ENCODE data around the gene ABCB6. TPM values are rescaled to one million over a fixed set of nuclear protein-coding genes. Genes with fewer than 3 reads are reported as not detected.

Gene ABCB6
- total RNA-seq, 1 experiment from 2014 or later: 14.3 TPM

GRCh38 chr2:219199470-219200211, 19.1 kb downstream of the ABCB6 start:
- H2AFZ ChIP-seq (ENCODE audit: low read length): no peak overlapping the region
- DNase-seq: peak; percentile 16
- H3K9ac ChIP-seq (ENCODE audit: low read length): no peak overlapping the region
- H3K36me3 ChIP-seq (ENCODE audit: insufficient read depth, low read length): no peaks in the 10 kb centered on the region; the same call in 1 of the 2 replicates
- H3K27ac ChIP-seq (ENCODE audit: low read length): no peak overlapping the region
- H3K27me3 ChIP-seq (ENCODE audit: low read length): no peaks in the 10 kb centered on the region
- no peak overlapping the region for H3K4me3 ChIP-seq (ENCODE audit: low read length)
- H3K79me2 ChIP-seq (ENCODE audit: low read length): no peaks in the 10 kb centered on the region
- H3K9me3 ChIP-seq (ENCODE audit: low read length): peaks cover 3% of the 10 kb centered on the region
- H3K9me2 ChIP-seq (replicated peaks; ENCODE audit: insufficient read depth, low read length): no peaks in the 10 kb centered on the region
- no peaks in the 10 kb centered on the region for H4K20me1 ChIP-seq (ENCODE audit: insufficient read depth, low read depth, low read length)
- no peaks in the 10 kb centered on the region for H3K4me1 ChIP-seq (ENCODE audit: low read length)
- H3K4me2 ChIP-seq (ENCODE audit: low read depth, low read length, poor library complexity, severe bottlenecking): no peak overlapping the region

- no peak overlapping the region for H3K4me2 ChIP-seq (ENCODE audit: low read depth, low read length, poor library complexity, severe bottlenecking)
- H2AFZ ChIP-seq (ENCODE audit: low read length): no peak overlapping the region
- no peaks in the 10 kb centered on the region for H3K36me3 ChIP-seq (ENCODE audit: insufficient read depth, low read length)
Measured at GRCh38 chr2:219198974-219199373, 19.8 kb downstream of the ABCB6 start.

DNA sequence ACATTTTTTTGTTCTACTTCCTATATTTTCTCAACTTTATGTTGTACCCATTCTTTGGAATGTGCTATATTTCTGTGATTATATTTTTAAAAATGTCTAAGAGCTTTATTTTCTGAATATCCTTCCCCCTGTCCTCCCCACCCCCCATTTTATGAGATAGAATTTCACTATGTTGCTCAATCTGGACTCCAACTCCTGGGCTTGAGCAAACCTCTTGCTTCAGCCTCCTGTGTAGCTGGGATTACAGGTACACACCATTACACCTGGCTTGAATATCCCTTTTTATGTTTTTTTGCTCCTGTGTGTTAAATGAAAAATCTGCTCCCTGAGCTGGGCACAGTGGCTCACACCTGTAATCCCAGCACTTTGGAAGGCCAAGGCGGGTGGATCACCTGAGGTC, 21.4 kb downstream of the ABCB6 start:
- H3K4me2 ChIP-seq (ENCODE audit: low read depth, low read length, poor library complexity, severe bottlenecking): no peak overlapping the region
- H2AFZ ChIP-seq (ENCODE audit: low read length): no peak overlapping the region
- H3K4me3 ChIP-seq (ENCODE audit: low read length): no peak overlapping the region
- H3K36me3 ChIP-seq (ENCODE audit: insufficient read depth, low read length): no peaks in the 10 kb centered on the region
- no peaks in the 10 kb centered on the region for H3K27me3 ChIP-seq (ENCODE audit: low read length)
- no peaks in the 10 kb centered on the region for H3K79me2 ChIP-seq (ENCODE audit: low read length)
- peak; percentile 25 for DNase-seq
- no peaks in the 10 kb centered on the region for H3K9me3 ChIP-seq (ENCODE audit: low read length)
- H3K4me1 ChIP-seq (ENCODE audit: low read length): no peaks in the 10 kb centered on the region
- H3K9me2 ChIP-seq (replicated peaks; ENCODE audit: insufficient read depth, low read length): no peaks in the 10 kb centered on the region
- no peaks in the 10 kb centered on the region for H4K20me1 ChIP-seq (ENCODE audit: insufficient read depth, low read depth, low read length)
- no peak overlapping the region for H3K9ac ChIP-seq (ENCODE audit: low read length)
- no peak overlapping the region for H3K27ac ChIP-seq (ENCODE audit: low read length)

More at GRCh38 chr2:219198974-219199373, 19.8 kb downstream of the ABCB6 start:
- Histone ChIP-seq H3K27me3 (ENCODE audit: low read length) (no peaks in the 10 kb centered on the region), H3K4me1 (ENCODE audit: low read length) (no peaks in the 10 kb centered on the region), H3K4me3 (ENCODE audit: low read length) (no peak overlapping the region), H3K9me3 (ENCODE audit: low read length) (no peaks in the 10 kb centered on the region), H3K79me2 (ENCODE audit: low read length) (no peaks in the 10 kb centered on the region), H4K20me1 (ENCODE audit: insufficient read depth, low read depth, low read length) (no peaks in the 10 kb centered on the region), H3K9ac (ENCODE audit: low read length) (no peak overlapping the region), H3K9me2 (replicated peaks; ENCODE audit: insufficient read depth, low read length) (no peaks in the 10 kb centered on the region), H3K27ac (ENCODE audit: low read length) (no peak overlapping the region)
- DNase-seq: peak; percentile 27

DNA sequence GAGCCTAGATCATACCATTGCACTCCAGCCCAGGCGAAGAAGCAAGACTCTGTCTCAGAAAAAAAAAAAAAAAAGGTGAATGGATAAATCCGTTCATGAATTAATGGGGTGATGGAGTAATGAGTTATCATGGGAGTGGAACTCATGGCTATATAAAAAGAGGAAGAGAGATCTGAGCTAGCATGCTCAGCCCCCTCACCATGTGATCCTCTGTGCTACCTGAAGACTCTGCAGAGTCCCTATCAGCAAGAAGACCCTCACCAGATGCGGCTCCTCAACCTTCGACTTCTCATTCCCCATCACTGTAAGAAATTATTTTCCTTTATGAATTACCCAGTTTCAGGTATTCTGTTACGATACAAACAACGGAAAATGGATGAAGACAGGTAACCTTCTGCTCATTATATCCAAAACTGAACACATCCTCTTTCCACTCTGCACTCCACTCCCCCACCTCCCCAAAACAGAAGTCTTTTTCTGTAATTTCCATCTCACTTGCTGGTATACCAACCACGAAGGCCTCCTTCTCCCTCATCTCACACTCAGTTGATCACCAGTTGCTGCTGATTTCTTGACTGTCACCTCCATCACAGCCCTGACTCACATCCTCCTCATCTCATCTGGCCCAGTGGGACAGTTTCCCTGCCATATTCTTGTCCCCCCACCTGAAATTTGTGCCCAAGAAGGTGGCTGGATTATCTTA, 31.9 kb downstream of the ABCB6 start:
- no peaks in the 10 kb centered on the region for H3K27me3 ChIP-seq (ENCODE audit: low read length)
- no peaks in the 10 kb centered on the region for H3K9me3 ChIP-seq (ENCODE audit: low read length)
- peak; percentile 43 for DNase-seq
- H3K9ac ChIP-seq (ENCODE audit: low read length): no peak overlapping the region
- no peaks in the 10 kb centered on the region for H3K9me2 ChIP-seq (replicated peaks; ENCODE audit: insufficient read depth, low read length)
- H3K36me3 ChIP-seq (ENCODE audit: insufficient read depth, low read length): peaks cover 13% of the 10 kb centered on the region
- H3K79me2 ChIP-seq (ENCODE audit: low read length): no peaks in the 10 kb centered on the region
- no peak overlapping the region for H3K4me2 ChIP-seq (ENCODE audit: low read depth, low read length, poor library complexity, severe bottlenecking)
- H3K4me3 ChIP-seq (ENCODE audit: low read length): no peak overlapping the region
- peaks cover 3% of the 10 kb centered on the region for H3K4me1 ChIP-seq (ENCODE audit: low read length)
- H4K20me1 ChIP-seq (ENCODE audit: insufficient read depth, low read depth, low read length): no peaks in the 10 kb centered on the region; the same call in 1 of the 2 replicates
- 0 out of 2 replicates have a peak overlapping the region, but pooled peaks have one; percentile 41 for H2AFZ ChIP-seq (ENCODE audit: low read length)
- no peak overlapping the region for H3K27ac ChIP-seq (ENCODE audit: low read length)

DNA sequence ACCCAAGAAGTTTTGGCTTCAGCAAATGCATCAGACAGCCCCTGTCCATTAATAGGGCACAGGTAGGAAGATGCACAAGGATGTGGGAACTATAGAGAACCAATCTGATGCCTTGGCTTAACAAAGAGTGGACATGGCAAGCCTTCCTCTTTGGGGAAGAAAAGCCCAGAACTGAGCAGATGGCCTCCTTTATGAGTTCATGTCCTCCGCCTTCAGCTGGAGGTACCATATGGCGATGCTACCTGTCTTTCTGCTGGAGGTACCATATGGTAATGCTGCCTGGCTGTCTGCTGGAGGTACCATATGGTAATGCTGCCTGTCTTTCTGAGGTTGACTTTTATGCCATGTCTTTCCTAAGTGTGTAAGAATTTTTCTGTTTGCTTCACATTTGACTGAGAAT, 34.6 kb downstream of the ABCB6 start:
- no peaks in the 10 kb centered on the region; the same call in 1 of the 2 replicates for H4K20me1 ChIP-seq (ENCODE audit: insufficient read depth, low read depth, low read length)
- H2AFZ ChIP-seq (ENCODE audit: low read length): no peak overlapping the region
- DNase-seq: peak; percentile 14
- peaks cover 9% of the 10 kb centered on the region for H3K4me1 ChIP-seq (ENCODE audit: low read length)
- H3K36me3 ChIP-seq (ENCODE audit: insufficient read depth, low read length): peaks cover 30% of the 10 kb centered on the region
- H3K79me2 ChIP-seq (ENCODE audit: low read length): peaks cover 11% of the 10 kb centered on the region
- no peak overlapping the region for H3K4me3 ChIP-seq (ENCODE audit: low read length)
- no peaks in the 10 kb centered on the region for H3K9me2 ChIP-seq (replicated peaks; ENCODE audit: insufficient read depth, low read length)
- no peak overlapping the region for H3K4me2 ChIP-seq (ENCODE audit: low read depth, low read length, poor library complexity, severe bottlenecking)
- H3K27ac ChIP-seq (ENCODE audit: low read length): no peak overlapping the region
- no peaks in the 10 kb centered on the region for H3K9me3 ChIP-seq (ENCODE audit: low read length)
- H3K27me3 ChIP-seq (ENCODE audit: low read length): no peaks in the 10 kb centered on the region
- H3K9ac ChIP-seq (ENCODE audit: low read length): no peak overlapping the region

DNA sequence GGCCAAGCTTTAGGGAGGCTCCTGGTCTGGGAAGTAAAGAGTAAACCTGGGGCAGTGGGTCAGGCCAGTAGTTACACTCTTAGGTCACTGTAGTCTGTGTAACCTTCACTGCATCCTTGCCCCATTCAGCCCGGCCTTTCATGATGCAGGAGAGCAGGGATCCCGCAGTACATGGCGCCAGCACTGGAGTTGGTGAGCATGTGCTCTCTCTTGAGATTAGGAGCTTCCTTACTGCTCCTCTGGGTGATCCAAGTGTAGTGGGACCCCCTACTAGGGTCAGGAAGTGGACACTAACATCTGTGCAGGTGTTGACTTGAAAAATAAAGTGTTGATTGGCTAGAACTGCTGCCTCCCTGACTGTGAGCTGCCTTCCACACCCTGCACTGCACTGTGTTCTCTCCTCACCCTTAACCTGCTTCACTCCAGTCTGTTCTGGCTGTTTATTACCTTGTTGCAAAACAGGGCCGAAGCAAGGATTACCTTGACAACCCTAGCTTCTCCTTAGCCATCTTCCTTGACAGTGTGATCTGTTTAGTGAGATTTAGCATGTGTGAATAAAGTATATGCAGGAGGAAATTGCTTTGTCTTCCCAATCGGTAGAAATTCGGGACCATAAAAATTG, 35.5 kb downstream of the ABCB6 start:
- DNase-seq: peak; percentile 21
- H3K9me2 ChIP-seq (replicated peaks; ENCODE audit: insufficient read depth, low read length): no peaks in the 10 kb centered on the region
- H3K27me3 ChIP-seq (ENCODE audit: low read length): no peaks in the 10 kb centered on the region
- peaks cover 12% of the 10 kb centered on the region for H3K4me1 ChIP-seq (ENCODE audit: low read length)
- H3K4me3 ChIP-seq (ENCODE audit: low read length): no peak overlapping the region
- H3K79me2 ChIP-seq (ENCODE audit: low read length): peaks cover 17% of the 10 kb centered on the region
- peaks cover 30% of the 10 kb centered on the region for H3K36me3 ChIP-seq (ENCODE audit: insufficient read depth, low read length)
- H3K4me2 ChIP-seq (ENCODE audit: low read depth, low read length, poor library complexity, severe bottlenecking): no peak overlapping the region
- no peak overlapping the region for H3K9ac ChIP-seq (ENCODE audit: low read length)
- H2AFZ ChIP-seq (ENCODE audit: low read length): no peak overlapping the region
- H3K9me3 ChIP-seq (ENCODE audit: low read length): no peaks in the 10 kb centered on the region
- H4K20me1 ChIP-seq (ENCODE audit: insufficient read depth, low read depth, low read length): no peaks in the 10 kb centered on the region; the same call in 1 of the 2 replicates
- H3K27ac ChIP-seq (ENCODE audit: low read length): no peak overlapping the region

- Histone ChIP-seq H3K4me2 (ENCODE audit: low read depth, low read length, poor library complexity, severe bottlenecking) (no peak overlapping the region), H3K9me3 (ENCODE audit: low read length) (no peaks in the 10 kb centered on the region), H2AFZ (ENCODE audit: low read length) (no peak overlapping the region), H3K79me2 (ENCODE audit: low read length) (peaks cover 17% of the 10 kb centered on the region), H3K4me1 (ENCODE audit: low read length) (peaks cover 13% of the 10 kb centered on the region), H4K20me1 (ENCODE audit: insufficient read depth, low read depth, low read length) (no peaks in the 10 kb centered on the region; the same call in 1 of the 2 replicates), H3K4me3 (ENCODE audit: low read length) (no peak overlapping the region), H3K9me2 (replicated peaks; ENCODE audit: insufficient read depth, low read length) (no peaks in the 10 kb centered on the region), H3K9ac (ENCODE audit: low read length) (no peak overlapping the region), H3K36me3 (ENCODE audit: insufficient read depth, low read length) (peaks cover 30% of the 10 kb centered on the region), H3K27ac (ENCODE audit: low read length) (no peak overlapping the region), H3K27me3 (ENCODE audit: low read length) (no peaks in the 10 kb centered on the region)
- peak; percentile 7 for DNase-seq
Measured at GRCh38 chr2:219182331-219183150, 36.2 kb downstream of the ABCB6 start.
